SK-N-SH (cell line): ENCODE measurements around the gene NRIP1. TPM values are rescaled to one million over a fixed set of nuclear protein-coding genes. Genes with fewer than 3 reads are reported as not detected.

Experiments used
- CTCF ChIA-PET: fragments of 300-600, 350-600 bp; formaldehyde crosslinking; extraction: SDS; loops from one replicate; lab custom pipeline; 2021; lab: Yijun Ruan, JAX
- POLR2A ChIA-PET: fragments of 350-600 bp; sonication (Branson Sonifier 250); formaldehyde crosslinking; extraction: SDS; loops from one replicate; lab custom pipeline; 2020; ENCODE audit warnings: antibody characterized with exemption, inconsistent platforms; lab: Yijun Ruan, JAX
- DNase-seq: peaks from one replicate; pipeline ENCODE4 v3.0.0; 2012
- H2AFZ ChIP-seq: fragments of 200-600 bp; sonication (generic); 2 replicates; pipeline ENCODE4 v1.8.1; 2016; ENCODE audit warnings: antibody characterized with exemption, mild to moderate bottlenecking, low read depth
- H3F3A ChIP-seq: fragments of 200-600 bp; sonication (generic); replicated peaks from 2 replicates; pipeline ENCODE3; 2016; ENCODE audit warnings: antibody characterized with exemption, mild to moderate bottlenecking; ENCODE audit not compliant: insufficient read depth
- H3K27ac ChIP-seq, 2 experiments: fragments of 200-500 bp in 1 of 2; fragments of 200-600 bp in 1 of 2; sonication (Bioruptor generic) in 1 of 2; sonication (generic), shearing (Covaris generic) in 1 of 2; 2 replicates each; pipeline versions ENCODE4 v1.5.1 to v1.6.1; 2014 to 2016; ENCODE audit warnings: low read depth in 2 of 2, inconsistent platforms in 1 of 2, low read length in 1 of 2, mild to moderate bottlenecking in 1 of 2, mixed read lengths in 1 of 2
- H3K27me3 ChIP-seq: fragments of 200-600 bp; sonication (generic), shearing (Covaris generic); 2 replicates; pipeline ENCODE4 v1.6.1; 2016; ENCODE audit warnings: mixed run types; ENCODE audit not compliant: insufficient read depth
- H3K36me3 ChIP-seq, 2 experiments: fragments of 200-500 bp in 1 of 2; fragments of 200-600 bp in 1 of 2; sonication (Bioruptor generic) in 1 of 2; sonication (generic) in 1 of 2; replicated peaks in 1 of 2; 2 replicates each; pipeline versions ENCODE3 to v1.5.1; 2014 to 2016; ENCODE audit warnings: low read length in 1 of 2, mild to moderate bottlenecking in 1 of 2; ENCODE audit not compliant: insufficient read depth in 2 of 2, control insufficient read depth in 1 of 2
- H3K4me1 ChIP-seq, 2 experiments: fragments of 200-500 bp in 1 of 2; fragments of 200-600 bp in 1 of 2; sonication (Bioruptor generic) in 1 of 2; sonication (generic), shearing (Covaris generic) in 1 of 2; 2 replicates each; pipeline versions ENCODE4 v1.5.1 to v1.6.1; 2014 to 2016; ENCODE audit warnings: low read depth in 1 of 2, low read length in 1 of 2, mixed run types in 1 of 2; ENCODE audit not compliant: insufficient read depth in 2 of 2, control insufficient read depth in 1 of 2
- H3K4me2 ChIP-seq: fragments of 200-600 bp; sonication (generic), shearing (Covaris generic); 2 replicates; pipeline ENCODE4 v1.6.1; 2017; ENCODE audit warnings: mixed run types
- H3K4me3 ChIP-seq, 2 experiments: fragments of 200-500 bp in 1 of 2; fragments of 200-600 bp in 1 of 2; sonication (Bioruptor generic) in 1 of 2; sonication (generic), shearing (Covaris generic) in 1 of 2; 2 replicates each; pipeline versions ENCODE4 v1.5.1 to v1.8.1; 2014 to 2016; ENCODE audit warnings: low read depth in 2 of 2, inconsistent platforms in 1 of 2, low read length in 1 of 2, mild to moderate bottlenecking in 1 of 2, mixed read lengths in 1 of 2, moderate library complexity in 1 of 2
- H3K79me2 ChIP-seq: fragments of 200-600 bp; sonication (generic); 2 replicates; pipeline ENCODE4 v1.8.1; 2017; ENCODE audit warnings: mild to moderate bottlenecking; ENCODE audit not compliant: insufficient read depth
- H3K9ac ChIP-seq: fragments of 200-600 bp; sonication (generic); 2 replicates; pipeline ENCODE4 v1.6.1; 2017; ENCODE audit warnings: mixed run types
- H3K9me2 ChIP-seq: fragments of 200-600 bp; sonication (generic); 2 replicates; pipeline ENCODE4 v1.6.1; 2017; ENCODE audit warnings: mixed run types
- H3K9me3 ChIP-seq: fragments of 200-600 bp; sonication (generic); 2 replicates; pipeline ENCODE4 v1.6.1; 2017; ENCODE audit warnings: mixed run types, mild to moderate bottlenecking, moderate library complexity
- H4K20me1 ChIP-seq: fragments of 200-600 bp; sonication (generic); 2 replicates; pipeline ENCODE4 v1.6.1; 2017; ENCODE audit warnings: mild to moderate bottlenecking, mixed run types; ENCODE audit not compliant: insufficient read depth
- CHD2 ChIP-seq: fragments of 150-350 bp; IDR thresholded peaks from 2 replicates; pipeline ENCODE4 v1.6.1; 2018; ENCODE audit warnings: low read length; ENCODE audit not compliant: partially characterized antibody
- CTCF ChIP-seq: fragments of 200-600 bp; sonication (generic); IDR thresholded peaks from 2 replicates; pipeline ENCODE4 v1.6.1; 2017; ENCODE audit warnings: antibody characterized with exemption, mild to moderate bottlenecking, moderate library complexity
- EP300 ChIP-seq, 2 experiments: IDR thresholded peaks; 2 replicates each; pipeline versions ENCODE4 v1.4.0 to v1.6.1; 2012; ENCODE audit warnings: borderline replicate concordance in 1 of 2, low read depth in 1 of 2, low read length in 1 of 2
- GABPA ChIP-seq: IDR thresholded peaks from 2 replicates; pipeline ENCODE4 v1.4.0; 2012; ENCODE audit warnings: low read depth, mild to moderate bottlenecking
- JUND ChIP-seq: IDR thresholded peaks from 2 replicates; pipeline ENCODE4 v1.4.0; 2012
- NFIC ChIP-seq: IDR thresholded peaks from 2 replicates; pipeline ENCODE4 v1.4.0; 2012; ENCODE audit warnings: borderline replicate concordance
- PBX3 ChIP-seq: IDR thresholded peaks from 2 replicates; pipeline ENCODE4; 2012
- POLR2AphosphoS5 ChIP-seq: IDR thresholded peaks from 2 replicates; pipeline ENCODE4 v1.6.1; 2012; ENCODE audit warnings: low read depth, low read length
- RAD21 ChIP-seq: IDR thresholded peaks from 2 replicates; pipeline ENCODE4 v1.6.1; 2012; ENCODE audit warnings: mild to moderate bottlenecking, low read length
- RCOR1 ChIP-seq: fragments of 150-350 bp; IDR thresholded peaks from 2 replicates; pipeline ENCODE4 v1.6.1; 2017; ENCODE audit warnings: antibody characterized with exemption, low read length
- REST ChIP-seq: IDR thresholded peaks from 2 replicates; pipeline ENCODE4 v1.6.1; 2012; ENCODE audit warnings: mild to moderate bottlenecking, low read depth, low read length, moderate library complexity
- RFX5 ChIP-seq: IDR thresholded peaks from 2 replicates; pipeline ENCODE4 v1.6.1; 2012; ENCODE audit warnings: mild to moderate bottlenecking, improper control_type of control experiment, low read length
- RXRA ChIP-seq: IDR thresholded peaks from 2 replicates; pipeline ENCODE4 v1.4.0; 2012; ENCODE audit warnings: low read depth, mild to moderate bottlenecking, borderline replicate concordance
- SIN3A ChIP-seq: IDR thresholded peaks from 2 replicates; pipeline ENCODE4 v1.6.1; 2012; ENCODE audit warnings: low read depth, mild to moderate bottlenecking, low read length, moderate library complexity, borderline replicate concordance
- TAF1 ChIP-seq: IDR thresholded peaks from 2 replicates; pipeline ENCODE4 v1.6.1; 2012; ENCODE audit warnings: low read depth, mild to moderate bottlenecking, low read length, moderate library complexity, borderline replicate concordance
- TEAD4 ChIP-seq: IDR thresholded peaks from 2 replicates; pipeline ENCODE4 v1.4.0; 2012; ENCODE audit warnings: mild to moderate bottlenecking, borderline replicate concordance; ENCODE audit not compliant: insufficient read depth
- YY1 ChIP-seq: IDR thresholded peaks from 2 replicates; pipeline ENCODE4 v1.4.0; 2012; ENCODE audit warnings: low read depth, mild to moderate bottlenecking
- WGBS: methylation state at CpG from one replicate; pipeline ENCODE4 v1.1.6; 2017; ENCODE audit warnings: low lambda C conversion rate; 5-methylcytosine and 5-hydroxymethylcytosine counted together
- polyA plus RNA-seq, 3 experiments: library from polyadenylated mRNA; depleted of rRNA; stranded (reverse); fragments of >200 nt; gene quantifications; 2 replicates each; pipeline ENCODE4 v1.2.3, GENCODE V29; 2012

NRIP1 gene
- polyA plus RNA-seq, 1 of the 3 experiments (the other 2 are of a cell fraction): 0.02 TPM

GRCh38 chr21:15095326-15095725, 30.5 kb upstream of the NRIP1 start:
- H4K20me1 ChIP-seq: no peaks in the 10 kb centered on the region
- no peak overlapping the region for H2AFZ ChIP-seq
- no peaks in the 10 kb centered on the region for H3K9me3 ChIP-seq
- no peaks in the 10 kb centered on the region for H3K27me3 ChIP-seq
- no peaks in the 10 kb centered on the region for H3K9me2 ChIP-seq
- TF ChIP-seq TEAD4 (no peak), PBX3 (no peak)
- 9% methylated on average over 1 of the region's 1 CpG for whole genome bisulfite sequencing
- no peak overlapping the region for H3K4me2 ChIP-seq
- H3K4me3 ChIP-seq: no peak overlapping the region
- H3F3A ChIP-seq: no peaks in the 10 kb centered on the region
- no peak overlapping the region for H3K9ac ChIP-seq
- no peaks in the 10 kb centered on the region for H3K79me2 ChIP-seq
- no peak overlapping the region for H3K27ac ChIP-seq
- H3K4me1 ChIP-seq: no peaks in the 10 kb centered on the region
- no peaks in the 10 kb centered on the region for H3K36me3 ChIP-seq
- ChIA-PET CTCF (no interaction called here), POLR2A (no interaction called here)
- DNase-seq: no peak

GRCh38 chr21:15094706-15095105, 29.9 kb upstream of the NRIP1 start:
- Histone ChIP-seq H3K9ac (no peak overlapping the region), H4K20me1 (no peaks in the 10 kb centered on the region), H3K4me2 (no peak overlapping the region), H3K27me3 (no peaks in the 10 kb centered on the region), H3F3A (no peaks in the 10 kb centered on the region), H3K9me2 (no peaks in the 10 kb centered on the region), H3K27ac (no peak overlapping the region), H3K79me2 (no peaks in the 10 kb centered on the region), H2AFZ (no peak overlapping the region), H3K4me1 (no peaks in the 10 kb centered on the region), H3K9me3 (no peaks in the 10 kb centered on the region), H3K4me3 (no peak overlapping the region), H3K36me3 (no peaks in the 10 kb centered on the region)
- no peak for DNase-seq
- ChIA-PET CTCF (interaction anchor here (1.0 kb wide), 1 partner anchor 10 kb away, joined by 3 read pairs; no protein-coding TSS in a partner anchor), POLR2A (no interaction called here)
- no peak for TF ChIP-seq CTCF
- no peak for TF ChIP-seq SIN3A
- no peak for TF ChIP-seq GABPA
- TF ChIP-seq RAD21: no peak
- TF ChIP-seq RXRA: no peak
- TF ChIP-seq YY1: no peak
- no peak for TF ChIP-seq CHD2
- TF ChIP-seq RFX5: no peak
- TF ChIP-seq RCOR1: no peak
- no peak for TF ChIP-seq PBX3
- no peak for TF ChIP-seq JUND
- TF ChIP-seq TEAD4: no peak
- no peak for TF ChIP-seq EP300 (IDR thresholded peaks at IDR 0.05; ENCODE audit: borderline replicate concordance in 1 of 2, low read depth in 1 of 2, low read length in 1 of 2)
- TF ChIP-seq NFIC: no peak
- TF ChIP-seq POLR2AphosphoS5: no peak
- TF ChIP-seq REST: no peak
- TF ChIP-seq TAF1: no peak
- WGBS: 30% methylated on average over 4 of the region's 4 CpGs
